GM12878 (cell line): ENCODE data around the gene CORO7. TPM values are rescaled to one million over a fixed set of nuclear protein-coding genes. Genes with fewer than 3 reads are reported as not detected.

Source experiments
- ATAC-seq: fragments of 200-7000 bp; cut with Tn5 transposase; 3 replicates; pipeline ENCODE4 v1.9.1; 2020; ENCODE audit warnings: mild to moderate bottlenecking, moderate library complexity
- BruUV-seq: library from RNA; stranded (reverse); fragments of 400-500 nt; replicated peaks from 2 replicates; lab custom pipeline; 2021; lab: Mats Ljungman, UMichigan
- CTCF ChIA-PET: fragments of 300-600 bp; sonication (Branson Sonifier 250); formaldehyde crosslinking; extraction: SDS; loops from one replicate; lab custom pipeline; 2021; ENCODE audit warnings: inconsistent platforms; lab: Yijun Ruan, JAX
- POLR2A ChIA-PET: fragments of 350-600 bp; formaldehyde crosslinking; extraction: SDS; loops from one replicate; lab custom pipeline; 2021; ENCODE audit warnings: inconsistent platforms; lab: Charles Lee
- RAD21 ChIA-PET: fragments of 300-600 bp; sonication (Branson Sonifier 250); formaldehyde crosslinking; loops from one replicate; lab custom pipeline; 2023; ENCODE audit warnings: antibody characterized with exemption; ENCODE audit not compliant: unreplicated experiment; lab: Charles Lee
- SMC1A ChIA-PET: fragments of 300-600 bp; sonication (Branson Sonifier 250); formaldehyde crosslinking; loops from one replicate; lab custom pipeline; 2023; ENCODE audit not compliant: unreplicated experiment, uncharacterized antibody; lab: Charles Lee
- DNase-seq: peaks from one replicate; pipeline ENCODE4 v3.0.0-alpha.2; 2011; ENCODE audit warnings: low read depth, low spot score
- FAIRE-seq: peaks from 3 replicates; lab custom pipeline; 2011; peaks lifted over from hg19 to GRCh38; lab: Jason Lieb, UNC
- H2AFZ ChIP-seq: 2 replicates; pipeline ENCODE4 v1.6.0; 2011; ENCODE audit warnings: low read depth, low read length, control low read depth; ENCODE audit not compliant: control insufficient read depth
- H3K27ac ChIP-seq: 2 replicates; pipeline ENCODE4 v1.5.1; 2011; ENCODE audit warnings: control low read depth; ENCODE audit not compliant: control insufficient read depth, insufficient read depth
- H3K27me3 ChIP-seq, 2 experiments: replicated peaks in 1 of 2; 2 replicates each; pipeline versions ENCODE4 v1.6.0 to v1.6.1; 2011; ENCODE audit warnings: low read length in 1 of 2; ENCODE audit not compliant: control insufficient read depth in 2 of 2, insufficient read depth in 2 of 2
- H3K36me3 ChIP-seq, 2 experiments: 2 replicates each; pipeline ENCODE4 v1.5.1; 2011; ENCODE audit warnings: low read length in 1 of 2; ENCODE audit not compliant: control insufficient read depth in 2 of 2, insufficient read depth in 2 of 2
- H3K4me1 ChIP-seq: 2 replicates; pipeline ENCODE4 v1.6.1; 2011; ENCODE audit warnings: mild to moderate bottlenecking, low read length, moderate library complexity, mixed read lengths; ENCODE audit not compliant: control insufficient read depth, insufficient read depth
- H3K4me2 ChIP-seq: 2 replicates; pipeline ENCODE4 v1.6.0; 2011; ENCODE audit warnings: control low read depth; ENCODE audit not compliant: control insufficient read depth, insufficient read depth
- H3K4me3 ChIP-seq: fragments of 200-600 bp; sonication (generic); 2 replicates; pipeline ENCODE4 v1.5.1; 2016
- H3K79me2 ChIP-seq: 2 replicates; pipeline ENCODE4 v1.6.0; 2011; ENCODE audit warnings: low read length; ENCODE audit not compliant: control insufficient read depth, insufficient read depth
- H3K9ac ChIP-seq: 2 replicates; pipeline ENCODE4 v1.8.0; 2011; ENCODE audit warnings: low read length, control low read depth, mixed read lengths; ENCODE audit not compliant: control insufficient read depth, insufficient read depth
- H3K9me3 ChIP-seq: replicated peaks from 3 replicates; pipeline ENCODE4 v1.5.1; 2011; ENCODE audit warnings: mild to moderate bottlenecking, low read length; ENCODE audit not compliant: control insufficient read depth, insufficient read depth
- H4K20me1 ChIP-seq: 2 replicates; pipeline ENCODE4 v1.6.0; 2011; ENCODE audit not compliant: control insufficient read depth, insufficient read depth
- ATF3 ChIP-seq: IDR thresholded peaks from 2 replicates; pipeline ENCODE4 v1.6.1; 2011; ENCODE audit warnings: low read depth, mild to moderate bottlenecking, low read length, moderate library complexity, borderline replicate concordance; ENCODE audit errors: extremely low read depth
- ATF7 ChIP-seq: fragments of 450-650 bp; IDR thresholded peaks from 2 replicates; pipeline ENCODE4 v1.6.1; 2016; ENCODE audit warnings: low read depth, mild to moderate bottlenecking
- CREB1 ChIP-seq: IDR thresholded peaks from 2 replicates; pipeline ENCODE4 v1.6.1; 2012; ENCODE audit warnings: low read depth, mild to moderate bottlenecking, inconsistent platforms
- FOXM1 ChIP-seq: IDR thresholded peaks from 2 replicates; pipeline ENCODE4 v1.6.1; 2012; ENCODE audit warnings: low read depth, mild to moderate bottlenecking, inconsistent platforms, low read length, moderate library complexity
- GABPA ChIP-seq: IDR thresholded peaks from 2 replicates; pipeline ENCODE4 v1.6.1; 2014; ENCODE audit warnings: antibody characterized with exemption, low read depth, mild to moderate bottlenecking, inconsistent platforms
- MXI1 ChIP-seq: fragments of 150-350 bp; IDR thresholded peaks from 2 replicates; pipeline ENCODE4 v1.6.1; 2011; ENCODE audit warnings: low read depth, mild to moderate bottlenecking, inconsistent platforms, low read length, improper control_type of control experiment
- NKRF ChIP-seq: fragments of 450-650 bp; conservative IDR thresholded peaks from 2 replicates; pipeline ENCODE4 v1.6.1; 2017; ENCODE audit warnings: mild to moderate bottlenecking, moderate library complexity
- NR2C2 ChIP-seq: IDR thresholded peaks from 2 replicates; pipeline ENCODE4 v1.6.1; 2011; ENCODE audit warnings: borderline replicate concordance, low read depth; ENCODE audit not compliant: control insufficient read depth, insufficient read length
- NR2F1 ChIP-seq: fragments of 450-650 bp; conservative IDR thresholded peaks from 2 replicates; pipeline ENCODE4 v1.6.1; 2017; ENCODE audit warnings: mild to moderate bottlenecking
- PAX5 ChIP-seq: IDR thresholded peaks from 2 replicates; pipeline ENCODE4 v1.6.1; 2011; ENCODE audit warnings: low read depth, low read length, borderline replicate concordance
- POLR2AphosphoS5 ChIP-seq: IDR thresholded peaks from 2 replicates; pipeline ENCODE4 v1.6.1; 2011; ENCODE audit warnings: mild to moderate bottlenecking, low read length, inconsistent platforms
- WGBS: methylation state at CpG from one replicate; pipeline ENCODE4 v1.1.6; 2016; ENCODE audit warnings: low lambda C conversion rate; ENCODE audit not compliant: insufficient replicate concordance, insufficient coverage; ENCODE audit errors: missing lambda C conversion rate; 5-methylcytosine and 5-hydroxymethylcytosine counted together
- in situ Hi-C: fragments of 300-500 bp; cut with MboI; formaldehyde crosslinking; loops from 9 replicates; pipeline ENCODE4 v1.14.3; 2018; ENCODE audit warnings: mixed read lengths
- intact Hi-C: fragments of 100-400 bp; cut with micrococcal nuclease; formaldehyde crosslinking; loops from one replicate; pipeline ENCODE4 v1.14.2; 2022; ENCODE audit not compliant: unreplicated experiment
- polyA plus RNA-seq, 11 experiments: library from polyadenylated mRNA; depleted of rRNA in 4 of 11; unstranded in 6 of 11; stranded (reverse) in 5 of 11; fragments of >200 nt; fragmentation: Nextera tagmentation in 4 of 11; fragmentation: Illumina TruSeq in 1 of 11; extraction: Ambion mirVana in 4 of 11; extraction: Trizol in 1 of 11; gene quantifications; 1 replicate in 1 of 11; 2 replicates in 10 of 11; pipeline versions ENCODE4 v1.2.1 to v1.2.3, GENCODE V29; 2011 to 2016; ENCODE audit warnings: inconsistent platforms in 2 of 11, missing spikeins in 2 of 11, low read depth in 1 of 11
- total RNA-seq, 4 experiments: library from RNA; depleted of rRNA in 3 of 4; stranded (reverse); fragments of >200 nt in 3 of 4; fragmentation: Illumina TruSeq in 1 of 4; extraction: Trizol in 1 of 4; gene quantifications; 2 replicates each; pipeline versions ENCODE4 v1.2.1 to v1.2.3, GENCODE V29; 2013 to 2021
- TF ChIP-seq, protein P1 (sequence below): fragments of 450-650 bp; IDR thresholded peaks from 2 replicates; pipeline ENCODE4 v1.6.1; 2017; ENCODE audit warnings: low read depth, mild to moderate bottlenecking, moderate library complexity
- TF ChIP-seq, protein P2 (sequence below): IDR thresholded peaks from 2 replicates; pipeline ENCODE4 v1.6.1; 2012; ENCODE audit warnings: low read depth, low read length, improper control_type of control experiment

Gene CORO7
- total and polyA plus RNA-seq, 10 of the 15 experiments (the other 5 are each of a cell fraction or from before 2014, with no cell fraction given): 0.64 to 89.2 (median 43.7) TPM

GRCh38 chr16:4426722-4427372, 10.5 kb upstream of the CORO7 start (continued):
- TF ChIP-seq ATF3: no peak
- TF ChIP-seq PAX5: no peak
- no peak for TF ChIP-seq NKRF
- TF ChIP-seq GABPA: no peak
- TF ChIP-seq, all 136 proteins: peak for 0

DNA sequence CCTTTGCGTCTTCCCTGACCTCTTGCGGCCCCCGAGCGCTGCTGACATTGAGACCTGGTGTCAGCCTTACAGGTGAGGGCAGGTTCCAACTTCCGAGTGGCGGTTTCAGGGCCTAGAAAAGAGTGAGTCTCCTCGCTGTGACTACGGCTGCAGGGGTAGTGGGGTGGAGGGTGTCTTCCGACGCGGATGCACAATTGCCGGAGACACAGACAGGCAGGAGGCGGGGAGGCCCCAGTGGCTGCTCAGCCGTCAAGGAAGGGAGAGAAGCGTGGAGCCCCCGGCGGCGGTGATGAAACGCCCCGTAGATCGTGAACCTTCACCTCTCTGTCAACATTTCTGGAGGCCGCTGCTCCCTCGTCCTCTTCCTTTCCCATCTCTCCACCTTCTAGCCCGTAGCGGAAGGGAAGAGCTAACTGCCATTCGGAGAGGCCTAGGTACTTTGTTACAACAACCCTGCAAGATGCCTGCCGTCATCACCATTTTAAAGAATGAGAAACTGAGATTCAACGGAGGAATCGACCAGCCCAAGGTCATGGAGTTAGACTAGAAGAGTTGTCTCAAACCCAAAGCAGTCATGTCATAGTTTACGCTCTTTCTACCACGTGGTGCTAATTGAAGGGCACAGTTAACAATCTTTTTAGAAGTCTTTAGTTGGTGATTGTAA, 9.8 kb upstream of the CORO7 start:
- Histone ChIP-seq H3K27me3 (no peaks in the 10 kb centered on the region), H3K4me3 (peak overlapping the region; percentile 92), H3K36me3 (peaks cover 0 to 7% of the 10 kb centered on the region in 2 experiments; a peak in 1 of 4 replicates), H3K4me2 (peak overlapping the region; percentile 72), H2AFZ (peak overlapping the region; percentile 100), H3K9ac (peak overlapping the region; percentile 99), H3K79me2 (peaks cover 33% of the 10 kb centered on the region), H4K20me1 (no peaks in the 10 kb centered on the region), H3K27ac (peak overlapping the region; percentile 100), H3K4me1 (no peaks in the 10 kb centered on the region), H3K9me3 (no peaks in the 10 kb centered on the region)
- no peak for FAIRE-seq
- TF ChIP-seq FOXM1: no peak
- no peak for TF ChIP-seq POLR2AphosphoS5
- TF ChIP-seq, protein P1, sequence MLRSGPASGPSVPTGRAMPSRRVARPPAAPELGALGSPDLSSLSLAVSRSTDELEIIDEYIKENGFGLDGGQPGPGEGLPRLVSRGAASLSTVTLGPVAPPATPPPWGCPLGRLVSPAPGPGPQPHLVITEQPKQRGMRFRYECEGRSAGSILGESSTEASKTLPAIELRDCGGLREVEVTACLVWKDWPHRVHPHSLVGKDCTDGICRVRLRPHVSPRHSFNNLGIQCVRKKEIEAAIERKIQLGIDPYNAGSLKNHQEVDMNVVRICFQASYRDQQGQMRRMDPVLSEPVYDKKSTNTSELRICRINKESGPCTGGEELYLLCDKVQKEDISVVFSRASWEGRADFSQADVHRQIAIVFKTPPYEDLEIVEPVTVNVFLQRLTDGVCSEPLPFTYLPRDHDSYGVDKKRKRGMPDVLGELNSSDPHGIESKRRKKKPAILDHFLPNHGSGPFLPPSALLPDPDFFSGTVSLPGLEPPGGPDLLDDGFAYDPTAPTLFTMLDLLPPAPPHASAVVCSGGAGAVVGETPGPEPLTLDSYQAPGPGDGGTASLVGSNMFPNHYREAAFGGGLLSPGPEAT: peak; percentile 76
- peak; percentile 48; the same call in 1 of the 2 replicates for TF ChIP-seq MXI1
- peak; percentile 96; the same call in 1 of the 2 replicates for TF ChIP-seq NKRF
- TF ChIP-seq, protein P2, sequence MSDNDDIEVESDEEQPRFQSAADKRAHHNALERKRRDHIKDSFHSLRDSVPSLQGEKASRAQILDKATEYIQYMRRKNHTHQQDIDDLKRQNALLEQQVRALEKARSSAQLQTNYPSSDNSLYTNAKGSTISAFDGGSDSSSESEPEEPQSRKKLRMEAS: peak; percentile 24; the same call in 1 of the 2 replicates
- TF ChIP-seq ATF7: no peak
- TF ChIP-seq NR2F1: peak; percentile 12; the same call in 1 of the 2 replicates
- no peak for TF ChIP-seq CREB1
- TF ChIP-seq NR2C2: no peak
- DNase-seq: no peak
- CTCF ChIA-PET: no interaction called here
- intact Hi-C loops: loop anchor here (5.0 to 10.0 kb wide), 2 partner anchors 46 to 189 kb away; partner anchors contain the start of genes NMRAL1 and UBALD1
- in situ Hi-C loops: no loop called here
- 1% methylated on average over 30 of the region's 31 CpGs for WGBS
- TSS peak; percentile 80 for BruUV-seq
- peak; percentile 61 for ATAC-seq
- SMC1A ChIA-PET: interaction anchor here (1.5 kb wide), 1 partner anchor 23 kb away, joined by 4 read pairs; no protein-coding TSS in a partner anchor
- POLR2A ChIA-PET: no interaction called here
- RAD21 ChIA-PET: interaction anchor here (3.2 kb wide), 1 partner anchor 23 kb away, joined by 9 read pairs; no protein-coding TSS in a partner anchor
